Neural crest cell (in vitro differentiated cells): ENCODE data around the gene LYST. TPM values are rescaled to one million over a fixed set of nuclear protein-coding genes. Genes with fewer than 3 reads are reported as not detected.
A peak's percentile ranks its signal among the peaks of the same experiment; 100 is the strongest.
"Not testable (repeated sequence)": the region's sequence is repeated elsewhere in the genome, so short reads cannot be mapped to it uniquely, and the experiment has no call there.

Source experiments
- DNase-seq: peaks from one replicate; pipeline ENCODE4 v3.0.0; 2021; ENCODE audit warnings: low read depth, mixed read lengths, low spot score
- H3K27ac Mint-ChIP-seq: one replicate; pipeline ENCODE4 v1.8.0; 2021; ENCODE audit warnings: mild to moderate bottlenecking, mixed read lengths; ENCODE audit not compliant: unreplicated experiment
- H3K27me3 Mint-ChIP-seq: 2 replicates; pipeline ENCODE4 v1.8.0; 2021; ENCODE audit warnings: low read depth, mild to moderate bottlenecking, mixed read lengths
- H3K36me3 Mint-ChIP-seq: 2 replicates; pipeline ENCODE4 v1.8.0; 2021; ENCODE audit warnings: low read depth, mild to moderate bottlenecking, mixed read lengths
- H3K4me1 Mint-ChIP-seq: 2 replicates; pipeline ENCODE4 v1.8.0; 2021; ENCODE audit warnings: mixed read lengths
- H3K4me3 Mint-ChIP-seq: one replicate; pipeline ENCODE4 v1.8.0; 2021; ENCODE audit warnings: mild to moderate bottlenecking, mixed read lengths
- H3K9me3 Mint-ChIP-seq: 2 replicates; pipeline ENCODE4 v1.8.0; 2021; ENCODE audit warnings: mixed read lengths
- CTCF ChIP-seq: fragments of 200-600 bp; sonication (generic); conservative IDR thresholded peaks from 2 replicates; pipeline ENCODE4 v1.5.0; 2021; ENCODE audit warnings: antibody characterized with exemption, mild to moderate bottlenecking
- total RNA-seq: library from RNA; stranded (reverse); gene quantifications from 2 replicates; pipeline ENCODE4 v1.2.1, GENCODE V29; 2021

LYST gene
- total RNA-seq, 1 donor from 2014 or later = 5.3 TPM

- no peaks in the 10 kb centered on the region for H3K36me3 Mint-ChIP-seq
- TF ChIP-seq CTCF = no peak
- H3K27ac Mint-ChIP-seq = no peak overlapping the region
- no peaks in the 10 kb centered on the region for H3K27me3 Mint-ChIP-seq
- no peak overlapping the region for H3K4me3 Mint-ChIP-seq
- H3K4me1 Mint-ChIP-seq = no peaks in the 10 kb centered on the region
- peaks cover 4% of the 10 kb centered on the region for H3K9me3 Mint-ChIP-seq
- no peak for DNase-seq
These were observed 12.4 kb downstream of the LYST start for GRCh38 chr1:235854347-235854746.

GRCh38 chr1:235853653-235854052 is 13.1 kb downstream of the LYST start:
- no peak for DNase-seq
- no peak for TF ChIP-seq CTCF
- Mint-ChIP-seq H3K27ac (no peak overlapping the region), H3K4me1 (no peaks in the 10 kb centered on the region), H3K36me3 (no peaks in the 10 kb centered on the region), H3K9me3 (peaks cover 4% of the 10 kb centered on the region), H3K27me3 (no peaks in the 10 kb centered on the region), H3K4me3 (no peak overlapping the region)

GRCh38 chr1:235852887-235853286 is 13.8 kb downstream of the LYST start:
- no peak for DNase-seq
- Mint-ChIP-seq H3K36me3 (no peaks in the 10 kb centered on the region), H3K9me3 (peaks cover 5% of the 10 kb centered on the region), H3K27ac (no peak overlapping the region), H3K4me3 (no peak overlapping the region), H3K4me1 (no peaks in the 10 kb centered on the region), H3K27me3 (no peaks in the 10 kb centered on the region)
- TF ChIP-seq CTCF = no peak

GRCh38 chr1:235851939-235852338 is 14.8 kb downstream of the LYST start:
- H3K4me3 Mint-ChIP-seq = no peak overlapping the region
- no peak for TF ChIP-seq CTCF
- peaks cover 11% of the 10 kb centered on the region for H3K9me3 Mint-ChIP-seq
- H3K36me3 Mint-ChIP-seq = peaks cover 6% of the 10 kb centered on the region
- no peak for DNase-seq
- no peak overlapping the region for H3K27ac Mint-ChIP-seq
- no peaks in the 10 kb centered on the region for H3K27me3 Mint-ChIP-seq
- H3K4me1 Mint-ChIP-seq = no peaks in the 10 kb centered on the region

- not testable (repeated sequence) for H3K4me3 Mint-ChIP-seq
These were observed 18.5 kb downstream of the LYST start for GRCh38 chr1:235848251-235848650.

GRCh38 chr1:235845656-235846107 is 21.0 kb downstream of the LYST start:
- TF ChIP-seq CTCF = peak; percentile 40
- not testable (repeated sequence) for H3K27me3 Mint-ChIP-seq, H3K27ac Mint-ChIP-seq, H3K36me3 Mint-ChIP-seq, DNase-seq, H3K4me1 Mint-ChIP-seq, H3K4me3 Mint-ChIP-seq
- H3K9me3 Mint-ChIP-seq = peaks cover 19% of the 10 kb centered on the region

More at GRCh38 chr1:235848251-235848650, 18.5 kb downstream of the LYST start:
- not testable (repeated sequence) for H3K27me3 Mint-ChIP-seq, DNase-seq, H3K4me1 Mint-ChIP-seq, H3K36me3 Mint-ChIP-seq, H3K27ac Mint-ChIP-seq
- H3K9me3 Mint-ChIP-seq = peaks cover 19% of the 10 kb centered on the region
